ENCODE measurements around the gene IFNK.
"Not testable (repeated sequence)": the region's sequence is repeated elsewhere in the genome, so short reads cannot be mapped to it uniquely, and the experiment has no call there.

IFNK gene

GRCh38 chr9:27497883-27498417, 26.1 kb upstream of the IFNK start:
- no peak overlapping the region for H3K4me3 Mint-ChIP-seq
- peaks cover 4% of the 10 kb centered on the region for H3K9me3 Mint-ChIP-seq
- no peak for ATAC-seq (ENCODE audit: low read depth)

GRCh38 chr9:27499451-27499850, 24.6 kb upstream of the IFNK start:
- no peak for DNase-seq (ENCODE audit: low spot score in 2 of 2)
- ATAC-seq (ENCODE audit: low read depth), result no peak
- Mint-ChIP-seq H3K4me1 (peaks cover 34% of the 10 kb centered on the region), H3K9me3 (no peaks in the 10 kb centered on the region), H3K27ac (no peak overlapping the region), H3K4me3 (no peak overlapping the region), H3K27me3 (no peaks in the 10 kb centered on the region), H3K36me3 (no peaks in the 10 kb centered on the region)

More at GRCh38 chr9:27497883-27498417, 26.1 kb upstream of the IFNK start:
- no peak overlapping the region for H3K27ac Mint-ChIP-seq
- no peak for DNase-seq (ENCODE audit: low spot score in 2 of 2)
- H3K27me3 Mint-ChIP-seq, result no peaks in the 10 kb centered on the region
- peaks cover 27% of the 10 kb centered on the region for H3K4me1 Mint-ChIP-seq
- H3K36me3 Mint-ChIP-seq, result peaks cover 4% of the 10 kb centered on the region

- DNase-seq (ENCODE audit: low spot score in 2 of 2); H3K9me3 Mint-ChIP-seq; H3K27me3 Mint-ChIP-seq; H3K4me3 Mint-ChIP-seq; ATAC-seq (ENCODE audit: low read depth); H3K27ac Mint-ChIP-seq; H3K36me3 Mint-ChIP-seq: not testable (repeated sequence)
- peaks cover 42% of the 10 kb centered on the region for H3K4me1 Mint-ChIP-seq
These were observed 23.2 kb upstream of the IFNK start for GRCh38 chr9:27500902-27501301.

- Mint-ChIP-seq H3K4me3 (no peak overlapping the region), H3K27me3 (no peaks in the 10 kb centered on the region), H3K4me1 (peaks cover 42% of the 10 kb centered on the region), H3K9me3 (peaks cover 1% of the 10 kb centered on the region), H3K36me3 (peaks cover 14% of the 10 kb centered on the region), H3K27ac (peak overlapping the region; percentile 14)
- no peak for ATAC-seq (ENCODE audit: low read depth)
- DNase-seq (ENCODE audit: low spot score in 2 of 2), result no peak
These were observed 20.5 kb upstream of the IFNK start for GRCh38 chr9:27503623-27504022.

- Mint-ChIP-seq H3K27ac (peak overlapping the region; percentile 14), H3K4me1 (peaks cover 42% of the 10 kb centered on the region), H3K4me3 (no peak overlapping the region), H3K9me3 (peaks cover 1% of the 10 kb centered on the region), H3K36me3 (peaks cover 14% of the 10 kb centered on the region), H3K27me3 (no peaks in the 10 kb centered on the region)
- ATAC-seq (ENCODE audit: low read depth) (no peak), DNase-seq (ENCODE audit: low spot score in 2 of 2) (no peak)
These were observed 19.8 kb upstream of the IFNK start for GRCh38 chr9:27504259-27504658.

GRCh38 chr9:27505744-27506161, 18.3 kb upstream of the IFNK start:
- H3K4me3 Mint-ChIP-seq, result no peak overlapping the region
- DNase-seq (ENCODE audit: low spot score in 2 of 2) (no peak), ATAC-seq (ENCODE audit: low read depth) (no peak)
- H3K4me1 Mint-ChIP-seq, result peaks cover 40% of the 10 kb centered on the region
- no peaks in the 10 kb centered on the region for H3K27me3 Mint-ChIP-seq
- H3K27ac Mint-ChIP-seq, result peak overlapping the region; percentile 58
- peaks cover 1% of the 10 kb centered on the region for H3K9me3 Mint-ChIP-seq
- H3K36me3 Mint-ChIP-seq, result peaks cover 14% of the 10 kb centered on the region

- Mint-ChIP-seq H3K27me3 (no peaks in the 10 kb centered on the region), H3K36me3 (peaks cover 14% of the 10 kb centered on the region), H3K27ac (no peak overlapping the region), H3K4me3 (no peak overlapping the region), H3K4me1 (peaks cover 32% of the 10 kb centered on the region), H3K9me3 (peaks cover 1% of the 10 kb centered on the region)
- no peak for ATAC-seq (ENCODE audit: low read depth)
- DNase-seq (ENCODE audit: low spot score in 2 of 2), result no peak
These were observed 17.1 kb upstream of the IFNK start for GRCh38 chr9:27506981-27507380.

GRCh38 chr9:27510780-27511179, 13.3 kb upstream of the IFNK start:
- Mint-ChIP-seq H3K27ac (peak overlapping the region; percentile 54), H3K4me3 (no peak overlapping the region), H3K9me3 (no peaks in the 10 kb centered on the region), H3K27me3 (no peaks in the 10 kb centered on the region), H3K36me3 (peaks cover 12% of the 10 kb centered on the region), H3K4me1 (peaks cover 26% of the 10 kb centered on the region)
- no peak for ATAC-seq (ENCODE audit: low read depth)
- no peak for DNase-seq (ENCODE audit: low spot score in 2 of 2)

- Mint-ChIP-seq H3K9me3 (no peaks in the 10 kb centered on the region), H3K4me1 (peaks cover 26% of the 10 kb centered on the region), H3K4me3 (no peak overlapping the region), H3K27me3 (no peaks in the 10 kb centered on the region), H3K36me3 (peaks cover 13% of the 10 kb centered on the region), H3K27ac (no peak overlapping the region)
- DNase-seq (ENCODE audit: low spot score in 2 of 2) (no peak), ATAC-seq (ENCODE audit: low read depth) (no peak)
These were observed 12.3 kb upstream of the IFNK start for GRCh38 chr9:27511771-27512170.

- Mint-ChIP-seq H3K27ac (no peak overlapping the region), H3K4me3 (no peak overlapping the region), H3K9me3 (no peaks in the 10 kb centered on the region), H3K36me3 (peaks cover 15% of the 10 kb centered on the region), H3K4me1 (peaks cover 34% of the 10 kb centered on the region), H3K27me3 (no peaks in the 10 kb centered on the region)
- DNase-seq (ENCODE audit: low spot score in 2 of 2) (no peak), ATAC-seq (ENCODE audit: low read depth) (no peak)
These were observed 9.5 kb upstream of the IFNK start for GRCh38 chr9:27514551-27514950.

- H3K27me3 Mint-ChIP-seq, result no peaks in the 10 kb centered on the region
- H3K9me3 Mint-ChIP-seq, result no peaks in the 10 kb centered on the region
These were observed 6.1 kb upstream of the IFNK start for GRCh38 chr9:27518006-27518405.

GRCh38 chr9:27518809-27519208, 5.3 kb upstream of the IFNK start:
- Mint-ChIP-seq H3K27me3 (no peaks in the 10 kb centered on the region), H3K4me3 (no peak overlapping the region), H3K9me3 (no peaks in the 10 kb centered on the region), H3K36me3 (peaks cover 15% of the 10 kb centered on the region), H3K27ac (no peak overlapping the region), H3K4me1 (peaks cover 34% of the 10 kb centered on the region)
- DNase-seq (ENCODE audit: low spot score in 2 of 2) (no peak), ATAC-seq (ENCODE audit: low read depth) (no peak)

More at GRCh38 chr9:27518006-27518405, 6.1 kb upstream of the IFNK start:
- Mint-ChIP-seq H3K36me3 (peaks cover 17% of the 10 kb centered on the region), H3K4me3 (no peak overlapping the region), H3K4me1 (peaks cover 38% of the 10 kb centered on the region), H3K27ac (no peak overlapping the region)
- DNase-seq (ENCODE audit: low spot score in 2 of 2), result no peak
- no peak for ATAC-seq (ENCODE audit: low read depth)

GRCh38 chr9:27519466-27520465, 4.3 kb upstream of the IFNK start:
- no peak overlapping the region for H3K4me3 Mint-ChIP-seq
- H3K9me3 Mint-ChIP-seq, result no peaks in the 10 kb centered on the region
- peaks cover 39% of the 10 kb centered on the region for H3K4me1 Mint-ChIP-seq
- ATAC-seq (ENCODE audit: low read depth), result no peak
- peaks cover 19% of the 10 kb centered on the region for H3K36me3 Mint-ChIP-seq
- H3K27ac Mint-ChIP-seq, result no peak overlapping the region
- DNase-seq (ENCODE audit: low spot score in 2 of 2), result no peak
- H3K27me3 Mint-ChIP-seq, result no peaks in the 10 kb centered on the region

GRCh38 chr9:27520986-27521385, 3.1 kb upstream of the IFNK start:
- Mint-ChIP-seq H3K4me3 (no peak overlapping the region), H3K4me1 (peaks cover 39% of the 10 kb centered on the region), H3K27ac (no peak overlapping the region), H3K27me3 (no peaks in the 10 kb centered on the region), H3K36me3 (peaks cover 19% of the 10 kb centered on the region), H3K9me3 (no peaks in the 10 kb centered on the region)
- DNase-seq (ENCODE audit: low spot score in 2 of 2) (no peak), ATAC-seq (ENCODE audit: low read depth) (no peak)
